CD14-positive monocyte (primary cell): ENCODE data around the gene CD44. TPM values are rescaled to one million over a fixed set of nuclear protein-coding genes. Genes with fewer than 3 reads are reported as not detected.

ENCODE experiments used
- DNase-seq, 3 donors: peaks; one replicate each; pipeline ENCODE4 v3.0.0-alpha.2; 2011 to 2022
- H2AFZ ChIP-seq: 2 replicates; pipeline ENCODE4 v1.6.0; 2012; ENCODE audit warnings: mild to moderate bottlenecking, low read depth, low read length, inconsistent platforms; ENCODE audit not compliant: insufficient read depth, poor library complexity, severe bottlenecking
- H3K27ac ChIP-seq, 2 donors: 1 replicate in 1 of 2; 2 replicates in 1 of 2; pipeline ENCODE4 v1.5.1; 2012 to 2013; ENCODE audit warnings: low read length in 2 of 2, control low read depth in 1 of 2, inconsistent platforms in 1 of 2, low read depth in 1 of 2, mild to moderate bottlenecking in 1 of 2
- H3K27me3 ChIP-seq, 2 donors: one replicate each; pipeline versions ENCODE4 v1.6.0 to v1.6.1; 2011 to 2013; ENCODE audit warnings: low read length in 2 of 2; ENCODE audit not compliant: control insufficient read depth in 2 of 2, insufficient read depth in 2 of 2
- H3K36me3 ChIP-seq, 2 donors: replicated peaks in 1 of 2; 1 replicate in 1 of 2; 2 replicates in 1 of 2; pipeline versions ENCODE4 v1.5.1 to v1.6.1; 2012 to 2013; ENCODE audit warnings: low read length in 2 of 2, control low read depth in 1 of 2, inconsistent platforms in 1 of 2, mild to moderate bottlenecking in 1 of 2; ENCODE audit not compliant: insufficient read depth in 2 of 2, control insufficient read depth in 1 of 2
- H3K4me1 ChIP-seq, 2 donors: 1 replicate in 1 of 2; 2 replicates in 1 of 2; pipeline versions ENCODE4 v1.5.1 to v1.6.1; 2012 to 2013; ENCODE audit warnings: low read length in 2 of 2, control low read depth in 1 of 2, inconsistent platforms in 1 of 2, mild to moderate bottlenecking in 1 of 2, moderate library complexity in 1 of 2; ENCODE audit not compliant: insufficient read depth in 2 of 2, control insufficient read depth in 1 of 2
- H3K4me2 ChIP-seq: replicated peaks from 2 replicates; pipeline ENCODE3; 2012; ENCODE audit warnings: low read length, moderate library complexity, mild to moderate bottlenecking; ENCODE audit not compliant: poor library complexity, severe bottlenecking; ENCODE audit errors: extremely low read depth
- H3K4me3 ChIP-seq, 3 experiments: fragments of 200-600 bp in 1 of 3; sonication (generic) in 1 of 3; replicated peaks in 1 of 3; 1 replicate in 2 of 3; 2 replicates in 1 of 3; pipeline ENCODE4 v1.5.1; 2011 to 2013; ENCODE audit warnings: low read length in 3 of 3, mild to moderate bottlenecking in 3 of 3, control low read depth in 2 of 3, low read depth in 2 of 3, inconsistent platforms in 1 of 3, moderate library complexity in 1 of 3
- H3K79me2 ChIP-seq: 2 replicates; pipeline ENCODE4 v1.6.0; 2012; ENCODE audit warnings: mild to moderate bottlenecking, control low read depth, inconsistent platforms, low read length, moderate library complexity; ENCODE audit not compliant: insufficient read depth
- H3K9ac ChIP-seq: 2 replicates; pipeline ENCODE4 v1.6.0; 2017; ENCODE audit warnings: low read length, mild to moderate bottlenecking; ENCODE audit not compliant: insufficient read depth, poor library complexity, severe bottlenecking
- H3K9me3 ChIP-seq, 2 donors: replicated peaks in 1 of 2; 1 replicate in 1 of 2; 2 replicates in 1 of 2; pipeline versions ENCODE4 v1.5.1 to v1.6.1; 2012 to 2013; ENCODE audit warnings: low read length in 2 of 2, control low read depth in 1 of 2; ENCODE audit not compliant: control insufficient read depth in 1 of 2, insufficient read depth in 1 of 2
- H4K20me1 ChIP-seq: 2 replicates; pipeline ENCODE4 v1.6.0; 2012; ENCODE audit warnings: mild to moderate bottlenecking, low read length, control low read depth, moderate library complexity; ENCODE audit not compliant: insufficient read depth
- H3K27ac Mint-ChIP-seq, 7 donors: one replicate each; pipeline ENCODE4 v1.8.0; 2020; ENCODE audit warnings: mild to moderate bottlenecking in 7 of 7, mixed read lengths in 7 of 7, moderate library complexity in 6 of 7, inconsistent platforms in 2 of 7
- H3K27me3 Mint-ChIP-seq, 3 donors: one replicate each; pipeline ENCODE4 v1.8.0; 2021 to 2022; ENCODE audit warnings: low read depth in 3 of 3, mild to moderate bottlenecking in 3 of 3, mixed read lengths in 3 of 3, moderate library complexity in 3 of 3, inconsistent platforms in 1 of 3
- H3K36me3 Mint-ChIP-seq, 2 donors: one replicate each; pipeline ENCODE4 v1.8.0; 2020; ENCODE audit warnings: mixed read lengths in 2 of 2, inconsistent platforms in 1 of 2, mild to moderate bottlenecking in 1 of 2
- H3K4me1 Mint-ChIP-seq: one replicate; pipeline ENCODE4 v1.8.0; 2020; ENCODE audit warnings: mild to moderate bottlenecking, mixed read lengths
- H3K4me3 Mint-ChIP-seq, 2 donors: one replicate each; pipeline ENCODE4 v1.8.0; 2020; ENCODE audit warnings: mild to moderate bottlenecking in 2 of 2, mixed read lengths in 2 of 2, moderate library complexity in 1 of 2
- H3K9me3 Mint-ChIP-seq, 7 donors: one replicate each; pipeline ENCODE4 v1.8.0; 2020 to 2022; ENCODE audit warnings: mixed read lengths in 7 of 7, mild to moderate bottlenecking in 6 of 7, moderate library complexity in 6 of 7, inconsistent platforms in 2 of 7
- CTCF ChIP-seq: fragments of 200-600 bp; IDR thresholded peaks from one replicate; pipeline ENCODE4 v1.8.0; 2022; ENCODE audit warnings: antibody characterized with exemption, mild to moderate bottlenecking
- WGBS: methylation state at CpG from one replicate; pipeline ENCODE4 v1.1.5; 2013; ENCODE audit warnings: missing lambda C conversion rate; ENCODE audit not compliant: insufficient coverage; 5-methylcytosine and 5-hydroxymethylcytosine counted together
- intact Hi-C, 2 donors: fragments of 100-400 bp; cut with micrococcal nuclease; formaldehyde crosslinking; loops; one replicate each; pipeline versions ENCODE4 v1.15.0 to v1.15.1; 2023
- polyA plus RNA-seq, 3 donors: library from polyadenylated mRNA; depleted of rRNA in 1 of 3; unstranded in 2 of 3; stranded (reverse) in 1 of 3; fragments of 300-500 nt in 2 of 3; fragments of >200 nt in 1 of 3; fragmentation: Illumina TruSeq in 2 of 3; gene quantifications; 1 replicate in 2 of 3; 2 replicates in 1 of 3; pipeline ENCODE4 v1.2.3, GENCODE V29; 2012 to 2021

CD44 gene
- polyA plus RNA-seq, 3 donors, result 415 to 866 (median 531) TPM

DNA sequence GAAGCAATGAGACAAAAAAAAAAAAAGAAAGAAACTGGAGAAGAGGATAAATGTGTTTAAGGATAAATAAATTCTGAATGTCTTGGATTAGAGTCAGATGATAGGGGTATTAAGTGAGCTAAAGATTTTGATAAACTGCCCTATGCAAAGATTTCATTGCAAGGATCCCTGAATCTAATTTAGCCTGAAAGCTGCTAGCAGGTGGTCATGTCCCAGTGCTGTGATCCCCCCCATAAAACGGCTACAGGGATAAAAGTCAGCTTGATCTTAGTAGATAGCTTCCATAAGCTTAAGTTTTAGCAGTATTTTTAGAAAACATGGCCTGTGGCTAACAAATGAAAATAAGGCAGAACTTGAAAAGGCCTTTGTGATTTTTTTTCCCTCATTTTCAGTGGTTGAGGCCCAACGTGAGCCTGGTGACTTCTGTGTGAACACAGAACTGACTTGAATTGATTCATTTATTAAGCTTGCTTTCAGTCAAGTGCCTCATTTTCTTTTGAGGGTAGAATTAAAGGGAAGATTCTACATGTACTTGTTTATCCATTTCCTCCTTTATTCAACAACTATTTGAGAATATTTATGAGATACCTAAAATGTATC is 44.5 kb downstream of the CD44 start:
- H3K4me2 ChIP-seq, result no peak overlapping the region
- Mint-ChIP-seq H3K36me3 (peaks cover 83 to 93% of the 10 kb centered on the region in 2 donors), H3K27me3 (no peaks in the 10 kb centered on the region), H3K9me3 (peaks cover 0 to 4% (median 0%) of the 10 kb centered on the region in 7 donors), H3K27ac (peak overlapping the region in 2 of 7 donors; percentile 17 to 52), H3K4me1 (peaks cover 53% of the 10 kb centered on the region), H3K4me3 (no peak overlapping the region)
- intact Hi-C loops, result no loop called here
- peak overlapping the region in 1 of 2 donors; percentile 28 for H3K27ac ChIP-seq
- H3K36me3 ChIP-seq, result peaks cover 79 to 91% of the 10 kb centered on the region in 2 donors
- TF ChIP-seq CTCF, result no peak
- peaks cover 88% of the 10 kb centered on the region for H3K79me2 ChIP-seq
- H4K20me1 ChIP-seq, result peaks cover 88% of the 10 kb centered on the region
- H3K4me3 ChIP-seq, result no peak overlapping the region
- 100% methylated on average over 1 of the region's 2 CpGs for WGBS
- no peak overlapping the region for H2AFZ ChIP-seq
- no peak for DNase-seq
- no peaks in the 10 kb centered on the region for H3K9me3 ChIP-seq
- no peaks in the 10 kb centered on the region for H3K27me3 ChIP-seq
- no peak overlapping the region for H3K9ac ChIP-seq
- peaks cover 27 to 41% of the 10 kb centered on the region in 2 donors for H3K4me1 ChIP-seq

GRCh38 chr11:35185696-35186095 is 46.7 kb downstream of the CD44 start:
- Histone ChIP-seq H3K9ac (no peak overlapping the region), H3K27me3 (no peaks in the 10 kb centered on the region), H3K9me3 (no peaks in the 10 kb centered on the region), H3K4me2 (no peak overlapping the region), H3K79me2 (peaks cover 88% of the 10 kb centered on the region), H3K36me3 (peaks cover 77 to 91% of the 10 kb centered on the region in 2 donors), H3K4me3 (no peak overlapping the region), H3K27ac (peak overlapping the region in 1 of 2 donors; percentile 70), H4K20me1 (peaks cover 85% of the 10 kb centered on the region), H2AFZ (no peak overlapping the region), H3K4me1 (peaks cover 33 to 41% of the 10 kb centered on the region in 2 donors)
- WGBS, result no CpG with 5 or more reads among the region's 2 CpGs
- no peak overlapping the region for H3K4me3 Mint-ChIP-seq
- peaks cover 83 to 93% of the 10 kb centered on the region in 2 donors for H3K36me3 Mint-ChIP-seq
- peaks cover 57% of the 10 kb centered on the region for H3K4me1 Mint-ChIP-seq
- no peak for DNase-seq
- no peak for TF ChIP-seq CTCF
- intact Hi-C loops, result no loop called here
- H3K9me3 Mint-ChIP-seq, result peaks cover 0 to 4% (median 0%) of the 10 kb centered on the region in 7 donors
- H3K27ac Mint-ChIP-seq, result peak overlapping the region in 6 of 7 donors; percentile 55 to 85 (median 80)
- no peaks in the 10 kb centered on the region for H3K27me3 Mint-ChIP-seq
